ENCODE data around the gene JAZF1. TPM values are rescaled to one million over a fixed set of nuclear protein-coding genes. Genes with fewer than 3 reads are reported as not detected.

The JAZF1 gene
- total and polyA plus RNA-seq, 2 of the 8 experiments (the other 6 are each of a cell fraction or from before 2014, with no cell fraction given) = 2.6 to 21.8 TPM

- no peak overlapping the region for H4K91ac ChIP-seq (replicated peaks; ENCODE audit: insufficient read length, low read length)
- H3K79me1 ChIP-seq (ENCODE audit: low read depth, low read length) = no peaks in the 10 kb centered on the region
- no peak overlapping the region for H3K4me2 ChIP-seq (ENCODE audit: insufficient read depth in 1 of 2, low read depth in 2 of 2, low read length in 2 of 2)
- DNase-seq (ENCODE audit: low read depth in 1 of 2, low spot score in 2 of 2) = no peak
- H4K20me1 ChIP-seq (replicated peaks in 1 of 2; ENCODE audit: control insufficient read depth in 1 of 2, insufficient read depth in 2 of 2, low read length in 2 of 2) = no peaks in the 10 kb centered on the region
- H3K23me2 ChIP-seq (ENCODE audit: low read depth, low read length) = 0 out of 2 replicates have a peak, but pooled peaks cover 2% of the 10 kb centered on the region
- FAIRE-seq = no peak
- no peak overlapping the region for H3K56ac ChIP-seq (replicated peaks; ENCODE audit: insufficient read length, low read depth, low read length)
- H3K23ac ChIP-seq (ENCODE audit: insufficient read length) = no peak overlapping the region
- H3K4me3 ChIP-seq (ENCODE audit: extremely low read depth in 1 of 4, insufficient read depth in 2 of 4, low read depth in 3 of 4, low read length in 4 of 4) = no peak overlapping the region
- ChIA-PET CTCF (ENCODE audit: partially characterized antibody) (interaction anchor here (0.8 to 2.1 kb wide), 6 partner anchors 9 to 30 kb away, joined by 3 to 11 read pairs (median 4); no protein-coding TSS in a partner anchor), POLR2A (ENCODE audit: partially characterized antibody) (no interaction called here)
- no peaks in the 10 kb centered on the region; a peak in 1 of 4 replicates for H3K79me2 ChIP-seq (ENCODE audit: control insufficient read depth in 1 of 2, insufficient read depth in 2 of 2, low read length in 2 of 2)
- H2AK5ac ChIP-seq (ENCODE audit: low read depth, low read length) = no peak overlapping the region
- no peaks in the 10 kb centered on the region for H3K36me3 ChIP-seq (ENCODE audit: control insufficient read depth in 2 of 4, insufficient read depth in 4 of 4, low read length in 3 of 4)
- no peak overlapping the region for H2BK5ac ChIP-seq (ENCODE audit: low read depth, low read length)
- no peaks in the 10 kb centered on the region for H3K9me3 ChIP-seq (ENCODE audit: insufficient read depth in 2 of 2, low read depth in 1 of 2, low read length in 1 of 2)
- H4K8ac ChIP-seq (ENCODE audit: extremely low read depth, insufficient read depth, low read length) = no peak overlapping the region
- H2AFZ ChIP-seq (ENCODE audit: low read length) = no peak overlapping the region
- H3K4me1 ChIP-seq (replicated peaks in 1 of 4; ENCODE audit: control insufficient read depth in 3 of 4, insufficient read depth in 4 of 4, low read length in 3 of 4) = peaks cover 2 to 7% (median 3%) of the 10 kb centered on the region in 4 experiments; a peak in 6 of 7 replicates
- no peak overlapping the region for H2BK12ac ChIP-seq (ENCODE audit: low read depth, low read length)
- H3K4ac ChIP-seq (replicated peaks; ENCODE audit: insufficient read length, low read depth, low read length) = no peak overlapping the region
- TF ChIP-seq TEAD4 (IDR thresholded peaks at IDR 0.05; ENCODE audit: low read depth, low read length) (no peak), ZNF274 (IDR thresholded peaks at IDR 0.05; ENCODE audit: borderline replicate concordance, extremely low read depth, low read length) (no peak), GABPA (IDR thresholded peaks at IDR 0.05; ENCODE audit: borderline replicate concordance, insufficient read depth, low read length) (no peak), CTCF (IDR thresholded peaks at IDR 0.05; ENCODE audit: control extremely low read depth in 1 of 3, insufficient read depth in 1 of 3, low read depth in 1 of 3, low read length in 3 of 3) (no peak), EP300 (IDR thresholded peaks at IDR 0.05; ENCODE audit: borderline replicate concordance in 1 of 2, low read depth in 2 of 2, low read length in 2 of 2) (no peak), CHD1 (IDR thresholded peaks at IDR 0.05; ENCODE audit: low read depth, low read length) (no peak)
- 83% methylated on average over 7 of the region's 7 CpGs; no CpG with 5 or more reads in 1 of the 2 experiments for WGBS, 2 experiments (ENCODE audit: extremely low coverage in 1 of 2, insufficient coverage in 1 of 2, insufficient read length in 1 of 2, insufficient replicate concordance in 2 of 2, low coverage in 1 of 2, low lambda C conversion rate in 2 of 2, missing lambda C conversion rate in 1 of 2)
- no peaks in the 10 kb centered on the region for H3K27me3 ChIP-seq (replicated peaks in 1 of 4; ENCODE audit: control insufficient read depth in 3 of 4, extremely low read depth in 1 of 4, insufficient read depth in 3 of 4, low read length in 3 of 4)
- H3K14ac ChIP-seq (ENCODE audit: insufficient read length) = no peak overlapping the region
- no peak overlapping the region for H2BK15ac ChIP-seq (ENCODE audit: low read length)
- no peak overlapping the region for H4K5ac ChIP-seq (ENCODE audit: insufficient read length, low read depth, low read length)
- H2BK20ac ChIP-seq (ENCODE audit: low read length) = no peak overlapping the region
- H3K27ac ChIP-seq (ENCODE audit: low read depth, low read length) = no peak overlapping the region
- no peak overlapping the region for H2BK120ac ChIP-seq (replicated peaks; ENCODE audit: low read depth, low read length)
- no peak overlapping the region for H3K9ac ChIP-seq (replicated peaks in 1 of 4; ENCODE audit: extremely low read depth in 1 of 4, low read depth in 3 of 4, low read length in 3 of 4)
- H3K18ac ChIP-seq (ENCODE audit: extremely low read depth, low read length) = no peak overlapping the region
Observed at GRCh38 chr7:28065308-28065707, 115.3 kb downstream of the JAZF1 start.

Data from H1 (cell line).